Vagina (tissue), 2 donors: ENCODE results near the gene TNFAIP1. TPM values are rescaled to one million over a fixed set of nuclear protein-coding genes. Genes with fewer than 3 reads are reported as not detected.
A peak's percentile ranks its signal among the peaks of the same experiment; 100 is the strongest.

Source experiments
- DNase-seq, 2 donors: peaks; one replicate each; pipeline ENCODE4 v3.0.0-alpha.2; 2017; ENCODE audit errors: extremely low spot score in 2 of 2
- H3K27ac ChIP-seq: fragments of 200-600 bp; sonication (generic); one replicate; pipeline ENCODE4 v1.5.1; 2019
- H3K27me3 ChIP-seq: fragments of 200-600 bp; sonication (generic); one replicate; pipeline ENCODE4 v1.5.1; 2019
- H3K36me3 ChIP-seq, 2 donors: fragments of 200-600 bp; sonication (generic); one replicate each; pipeline ENCODE4 v1.5.1; 2017 to 2019
- H3K4me1 ChIP-seq: fragments of 200-600 bp; sonication (generic); one replicate; pipeline ENCODE4 v1.5.1; 2019
- H3K4me3 ChIP-seq, 2 donors: fragments of 200-600 bp; sonication (generic); 1 replicate in 1 of 2; 2 replicates in 1 of 2; pipeline ENCODE4 v1.5.1; 2016 to 2019
- H3K9me3 ChIP-seq: fragments of 200-600 bp; sonication (generic); one replicate; pipeline ENCODE4 v1.5.1; 2019
- POLR2A ChIP-seq, 2 donors: fragments of 450-650 bp; IDR thresholded peaks; one replicate each; pipeline ENCODE4 v1.6.1; 2017; ENCODE audit warnings: antibody characterized with exemption in 2 of 2, mild to moderate bottlenecking in 2 of 2, moderate library complexity in 2 of 2
- POLR2AphosphoS5 ChIP-seq, 2 donors: sonication (generic); formaldehyde crosslinking; IDR thresholded peaks; one replicate each; pipeline ENCODE4 v1.9.0; 2017; ENCODE audit warnings: antibody characterized with exemption in 2 of 2, mild to moderate bottlenecking in 2 of 2, low read depth in 1 of 2; ENCODE audit not compliant: insufficient read depth in 1 of 2
- intact Hi-C: fragments of 100-400 bp; cut with DNase I; formaldehyde crosslinking; loops from one replicate; pipeline ENCODE4 v1.15.1; 2023
- total RNA-seq: library from RNA; depleted of rRNA; stranded (reverse); fragments of >200 nt; gene quantifications from one replicate; pipeline ENCODE4 v1.2.3, GENCODE V29; 2016
- TF ChIP-seq, protein P1 (sequence below), 3 experiments: fragments of 450-650 bp in 2 of 3; fragments of 200-600 bp in 1 of 3; sonication (generic) in 1 of 3; IDR thresholded peaks; one replicate each; pipeline ENCODE4 v1.5.1; 2017 to 2019; ENCODE audit warnings: antibody characterized with exemption in 3 of 3, mild to moderate bottlenecking in 2 of 3, moderate library complexity in 2 of 3

TNFAIP1 gene
- total RNA-seq, 1 donor from 2014 or later: 27.3 TPM

DNA sequence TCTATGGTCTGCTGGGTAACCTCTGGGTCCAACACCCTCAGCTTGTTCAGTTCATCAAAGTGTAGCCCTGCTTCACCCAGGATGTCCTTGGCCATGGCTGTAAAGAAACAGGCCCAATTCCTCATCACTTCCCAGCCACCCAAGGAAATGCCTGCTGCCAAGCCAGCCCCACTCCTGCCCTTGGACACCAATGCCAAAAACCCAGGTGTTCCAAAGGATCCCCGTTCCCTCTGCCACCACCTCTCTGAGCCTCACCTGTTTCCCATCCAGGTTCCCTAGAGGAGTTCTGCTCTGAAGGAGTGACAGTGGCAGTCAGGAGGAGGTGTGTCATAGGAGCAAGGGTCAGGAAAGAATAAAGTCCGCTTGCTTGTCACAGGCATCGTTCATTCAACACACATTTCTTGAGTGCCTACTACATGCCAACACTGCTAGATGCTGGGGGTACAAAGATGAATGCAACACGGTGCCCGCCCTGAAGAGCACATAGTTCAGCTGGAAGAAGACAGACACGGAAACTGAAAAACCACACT lies 3.6 kb upstream of the TNFAIP1 start:
- Histone ChIP-seq H3K27ac (no peak overlapping the region), H3K4me1 (peaks cover 33% of the 10 kb centered on the region), H3K4me3 (no peak overlapping the region), H3K36me3 (peaks cover 0 to 36% of the 10 kb centered on the region in 2 donors), H3K9me3 (no peaks in the 10 kb centered on the region), H3K27me3 (no peaks in the 10 kb centered on the region)
- intact Hi-C loops: no loop called here
- DNase-seq: no peak
- TF ChIP-seq POLR2AphosphoS5 (IDR thresholded peaks at IDR 0.05; ENCODE audit: insufficient read depth in 1 of 2, low read depth in 1 of 2) (no peak), POLR2A (IDR thresholded peaks at IDR 0.05) (no peak)
- TF ChIP-seq, protein P1, sequence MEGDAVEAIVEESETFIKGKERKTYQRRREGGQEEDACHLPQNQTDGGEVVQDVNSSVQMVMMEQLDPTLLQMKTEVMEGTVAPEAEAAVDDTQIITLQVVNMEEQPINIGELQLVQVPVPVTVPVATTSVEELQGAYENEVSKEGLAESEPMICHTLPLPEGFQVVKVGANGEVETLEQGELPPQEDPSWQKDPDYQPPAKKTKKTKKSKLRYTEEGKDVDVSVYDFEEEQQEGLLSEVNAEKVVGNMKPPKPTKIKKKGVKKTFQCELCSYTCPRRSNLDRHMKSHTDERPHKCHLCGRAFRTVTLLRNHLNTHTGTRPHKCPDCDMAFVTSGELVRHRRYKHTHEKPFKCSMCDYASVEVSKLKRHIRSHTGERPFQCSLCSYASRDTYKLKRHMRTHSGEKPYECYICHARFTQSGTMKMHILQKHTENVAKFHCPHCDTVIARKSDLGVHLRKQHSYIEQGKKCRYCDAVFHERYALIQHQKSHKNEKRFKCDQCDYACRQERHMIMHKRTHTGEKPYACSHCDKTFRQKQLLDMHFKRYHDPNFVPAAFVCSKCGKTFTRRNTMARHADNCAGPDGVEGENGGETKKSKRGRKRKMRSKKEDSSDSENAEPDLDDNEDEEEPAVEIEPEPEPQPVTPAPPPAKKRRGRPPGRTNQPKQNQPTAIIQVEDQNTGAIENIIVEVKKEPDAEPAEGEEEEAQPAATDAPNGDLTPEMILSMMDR (IDR thresholded peaks at IDR 0.05): no peak

DNA sequence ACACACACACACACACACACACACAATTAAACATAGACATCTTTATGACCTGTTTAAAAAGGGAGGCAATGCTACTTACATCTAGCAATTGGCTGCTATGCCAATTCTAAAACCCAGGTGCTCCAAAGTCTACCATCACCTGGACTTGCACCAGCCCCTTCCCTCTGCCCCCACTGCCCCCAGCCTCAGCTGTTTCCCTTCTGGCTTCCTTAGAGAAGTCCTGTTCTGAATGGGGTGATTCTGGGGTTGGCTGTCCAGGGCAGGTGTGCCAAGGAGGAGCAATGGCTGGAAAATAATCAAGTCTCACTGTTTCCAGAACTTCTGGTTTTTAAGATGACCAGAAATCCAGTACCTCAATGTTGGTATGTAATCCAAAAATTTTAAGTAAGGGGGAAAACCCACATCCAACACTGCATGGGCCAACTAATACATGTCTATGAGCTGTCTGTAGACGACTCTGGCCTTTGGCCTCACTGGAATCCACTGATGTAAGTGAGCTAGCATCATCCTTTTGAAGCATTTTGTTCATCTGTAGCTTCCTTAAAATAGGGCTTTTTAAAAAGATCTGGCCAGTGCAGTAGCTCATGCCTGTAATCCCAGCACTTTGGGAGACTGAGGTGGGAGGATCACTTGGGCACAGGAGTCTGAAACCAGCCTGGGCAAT lies 2.3 kb upstream of the TNFAIP1 start:
- intact Hi-C loops: no loop called here
- H3K27ac ChIP-seq: no peak overlapping the region
- no peaks in the 10 kb centered on the region for H3K27me3 ChIP-seq
- TF ChIP-seq, protein P1 (IDR thresholded peaks at IDR 0.05): no peak
- no peak for TF ChIP-seq POLR2AphosphoS5 (IDR thresholded peaks at IDR 0.05; ENCODE audit: insufficient read depth in 1 of 2, low read depth in 1 of 2)
- no peak for TF ChIP-seq POLR2A (IDR thresholded peaks at IDR 0.05)
- peaks cover 46% of the 10 kb centered on the region for H3K4me1 ChIP-seq
- H3K36me3 ChIP-seq: peaks cover 0 to 31% of the 10 kb centered on the region in 2 donors
- no peak overlapping the region for H3K4me3 ChIP-seq
- DNase-seq: no peak
- no peaks in the 10 kb centered on the region for H3K9me3 ChIP-seq

DNA sequence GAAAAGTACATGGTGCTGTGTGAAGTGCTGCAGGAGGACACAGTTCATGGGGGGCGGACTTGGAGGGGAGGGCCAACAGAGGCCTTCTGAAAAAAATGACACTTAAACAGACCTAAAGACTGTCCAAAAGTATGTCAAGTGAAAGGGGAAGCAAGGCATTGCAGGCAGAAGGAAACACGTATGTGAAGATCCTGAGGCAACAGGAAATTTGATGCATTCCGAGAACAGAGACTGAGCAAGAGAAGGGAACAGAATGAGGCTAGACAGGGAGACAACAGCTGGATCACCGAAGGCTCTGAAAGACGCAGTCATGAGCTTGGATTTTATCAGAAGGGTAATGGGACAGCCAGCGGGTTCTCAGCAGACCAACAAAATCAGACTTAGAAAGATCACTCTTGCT lies 1.4 kb upstream of the TNFAIP1 start:
- intact Hi-C loops: no loop called here
- no peak for DNase-seq
- Histone ChIP-seq H3K9me3 (no peaks in the 10 kb centered on the region), H3K4me3 (peak overlapping the region; percentile 86 to 93), H3K27me3 (no peaks in the 10 kb centered on the region), H3K4me1 (peaks cover 55% of the 10 kb centered on the region), H3K27ac (no peak overlapping the region), H3K36me3 (peaks cover 0 to 22% of the 10 kb centered on the region in 2 donors)
- TF ChIP-seq POLR2A (IDR thresholded peaks at IDR 0.05): no peak
- TF ChIP-seq, protein P1 (IDR thresholded peaks at IDR 0.05): no peak
- no peak for TF ChIP-seq POLR2AphosphoS5 (IDR thresholded peaks at IDR 0.05; ENCODE audit: insufficient read depth in 1 of 2, low read depth in 1 of 2)

DNA sequence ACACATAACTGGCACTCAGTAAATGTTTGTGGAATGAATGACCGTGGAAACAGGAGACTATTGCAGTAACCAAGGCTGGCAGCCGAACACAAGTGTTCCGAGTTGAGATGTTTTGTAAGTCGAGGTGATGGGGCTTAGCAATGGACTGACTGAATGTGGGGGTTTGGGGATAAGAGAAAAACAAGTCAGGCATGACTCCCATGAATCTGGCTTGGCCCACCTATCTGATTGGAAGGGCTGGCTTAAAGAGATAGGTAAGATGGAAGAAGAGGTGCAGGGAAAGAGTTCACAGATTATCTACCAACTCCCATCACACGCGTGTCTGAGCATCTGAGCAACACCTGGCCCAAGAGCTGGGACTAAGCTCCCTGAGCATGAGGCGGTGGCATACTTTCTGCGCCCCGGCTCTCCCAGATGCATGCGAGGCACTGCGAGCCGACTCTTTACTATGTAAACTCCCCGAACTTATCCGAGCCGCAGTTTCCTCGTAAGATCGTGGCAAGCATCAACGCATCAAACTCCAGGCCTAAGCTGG lies 828 bp upstream of the TNFAIP1 start:
- Histone ChIP-seq H3K27ac (peak overlapping the region; percentile 94), H3K4me1 (peaks cover 59% of the 10 kb centered on the region), H3K9me3 (no peaks in the 10 kb centered on the region), H3K4me3 (peak overlapping the region; percentile 86 to 93), H3K36me3 (peaks cover 0 to 22% of the 10 kb centered on the region in 2 donors), H3K27me3 (no peaks in the 10 kb centered on the region)
- intact Hi-C loops: no loop called here
- no peak for TF ChIP-seq POLR2AphosphoS5 (IDR thresholded peaks at IDR 0.05; ENCODE audit: insufficient read depth in 1 of 2, low read depth in 1 of 2)
- TF ChIP-seq, protein P1 (IDR thresholded peaks at IDR 0.05): no peak
- no peak for TF ChIP-seq POLR2A (IDR thresholded peaks at IDR 0.05)
- no peak for DNase-seq
